GM19240 (cell line): ENCODE measurements around the gene MED13.
"Not testable (repeated sequence)": the region's sequence is repeated elsewhere in the genome, so short reads cannot be mapped to it uniquely, and the experiment has no call there.

Source experiments
- DNase-seq: peaks from one replicate; pipeline ENCODE4 v3.0.0; 2011; ENCODE audit warnings: low spot score; ENCODE audit not compliant: insufficient read length

The MED13 gene

GRCh38 chr17:61926826-61927207 lies 138.3 kb downstream of the MED13 start:
- DNase-seq = no peak

DNA sequence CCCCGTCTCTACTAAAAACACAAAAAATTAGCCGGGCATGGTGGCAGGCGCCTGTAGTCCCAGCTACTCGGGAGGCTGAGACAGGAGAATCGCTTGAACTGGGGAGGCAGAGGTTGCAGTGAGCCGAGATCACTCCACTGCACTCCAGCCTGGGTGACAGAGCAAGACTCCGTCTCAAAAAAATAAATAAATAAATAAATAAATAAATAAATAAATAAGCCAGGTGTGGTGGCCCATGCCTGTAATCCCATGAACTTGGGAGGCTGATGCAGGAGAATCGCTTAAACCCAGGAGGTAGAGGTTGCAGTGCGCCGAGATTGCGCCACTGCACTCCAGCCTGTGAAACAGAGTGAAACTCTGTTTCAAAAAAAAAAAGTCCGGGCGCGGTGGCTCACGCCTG lies 149.9 kb downstream of the MED13 start:
- DNase-seq = not testable (repeated sequence)

DNA sequence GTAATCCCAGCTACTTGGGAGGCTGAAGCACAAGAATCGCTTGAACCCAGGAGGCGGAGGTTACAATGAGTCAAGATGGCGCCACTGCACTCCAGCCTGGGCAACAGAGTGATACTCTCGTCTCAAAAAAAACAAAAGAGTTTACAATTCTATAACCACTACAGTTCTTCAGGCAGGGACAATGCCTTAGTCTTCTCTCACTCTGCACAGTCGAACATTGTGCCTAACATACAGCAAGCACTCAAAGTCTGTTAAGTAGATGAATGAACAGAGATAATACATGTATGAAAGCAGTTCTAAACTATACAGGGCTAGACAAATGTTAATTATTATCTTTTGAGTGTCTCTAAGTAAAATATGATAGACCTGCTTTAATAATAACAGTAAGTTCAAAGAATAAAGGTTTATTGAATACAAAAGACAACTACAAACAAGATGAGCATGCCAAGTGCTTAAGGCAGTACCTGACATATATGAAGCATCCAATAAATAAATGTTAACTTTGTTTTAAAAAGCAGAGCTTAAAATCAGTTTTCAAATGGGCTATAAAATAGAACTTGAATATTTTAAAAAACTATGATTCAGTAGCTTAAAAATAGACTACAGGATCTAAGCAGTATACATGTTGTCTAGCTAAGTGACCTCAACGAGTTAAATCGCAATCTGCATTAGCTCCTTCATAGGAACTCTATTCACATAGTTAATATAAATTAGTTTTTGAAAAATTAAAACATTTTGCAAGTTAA lies 156.6 kb downstream of the MED13 start:
- no peak for DNase-seq

GRCh38 chr17:61907361-61907760 lies 157.7 kb downstream of the MED13 start:
- no peak for DNase-seq

DNA sequence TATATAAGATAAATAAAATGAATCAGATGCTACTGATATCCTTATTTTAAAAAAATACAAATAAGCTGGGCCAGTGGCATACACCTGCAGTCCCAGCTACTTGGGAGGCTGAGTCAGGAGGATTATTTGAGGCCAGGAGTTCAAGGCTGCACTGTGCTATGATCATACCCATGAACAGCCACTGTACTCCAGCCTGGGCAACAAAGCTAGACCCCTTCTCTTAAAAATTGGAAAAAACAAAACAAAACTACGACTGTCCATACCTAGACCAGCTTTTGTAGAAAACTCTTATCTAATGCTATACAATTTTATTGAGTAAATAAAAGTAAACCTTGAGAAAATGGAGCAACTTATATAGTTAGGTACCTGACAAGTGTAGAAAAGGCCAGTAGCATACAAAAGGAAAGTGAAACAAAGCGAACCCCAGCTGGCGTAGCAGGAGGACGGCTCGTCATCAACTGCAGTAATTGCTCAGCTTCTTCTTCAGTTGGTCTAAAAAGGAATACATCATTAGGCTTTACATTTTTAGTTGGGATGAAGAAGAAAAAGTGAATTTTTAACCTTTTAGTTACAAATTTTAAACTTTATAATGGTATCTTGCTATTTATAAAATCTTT lies 160.9 kb downstream of the MED13 start:
- DNase-seq = peak; percentile 11

DNA sequence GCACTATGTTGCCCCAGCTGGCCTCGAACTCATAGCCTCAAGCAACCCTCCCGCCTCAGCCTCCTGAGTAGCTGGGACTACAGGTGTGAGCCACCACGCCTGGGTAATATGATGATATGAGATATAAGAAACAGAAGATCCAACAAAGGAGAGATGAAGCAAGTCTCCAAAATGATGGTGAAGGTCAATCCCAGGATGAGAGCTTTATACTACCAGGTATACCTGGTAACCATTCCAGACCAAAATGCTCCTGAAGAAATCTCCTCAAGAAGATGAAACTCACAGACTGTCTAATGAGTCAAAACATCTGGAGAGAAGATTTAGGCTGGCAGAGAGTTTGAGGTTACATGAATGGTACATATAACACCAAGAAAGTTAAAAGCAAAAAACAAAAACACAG lies 161.8 kb downstream of the MED13 start:
- no peak for DNase-seq

DNA sequence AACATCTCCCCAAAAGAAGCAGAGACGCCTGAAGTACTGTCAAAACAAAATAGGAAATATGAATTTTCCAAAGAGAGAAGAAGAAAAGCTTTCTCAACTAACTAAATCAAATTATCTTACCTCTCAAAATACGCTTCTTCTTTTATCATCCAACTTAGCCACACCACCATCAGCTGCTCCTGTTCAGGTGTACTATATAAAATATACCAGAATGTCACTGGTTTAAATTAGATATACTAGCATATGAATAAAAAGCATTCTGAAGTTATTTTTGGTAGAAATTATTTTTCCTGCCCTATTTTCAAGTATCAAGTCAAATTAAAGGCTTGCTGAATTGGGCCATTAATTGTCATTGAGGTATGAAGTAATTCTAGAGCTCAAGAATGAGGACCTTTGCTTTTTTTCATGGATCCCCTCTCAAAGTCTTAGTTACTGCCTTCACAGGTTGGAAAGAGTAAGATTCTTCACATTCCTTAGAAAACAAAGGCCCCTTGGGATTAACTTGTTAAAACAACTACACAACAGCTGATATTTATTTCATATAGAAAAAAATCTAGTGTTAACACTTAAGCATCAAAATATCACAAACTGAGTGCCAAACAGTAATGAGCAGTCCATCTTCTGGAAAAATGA lies 167.4 kb downstream of the MED13 start:
- DNase-seq = no peak

DNA sequence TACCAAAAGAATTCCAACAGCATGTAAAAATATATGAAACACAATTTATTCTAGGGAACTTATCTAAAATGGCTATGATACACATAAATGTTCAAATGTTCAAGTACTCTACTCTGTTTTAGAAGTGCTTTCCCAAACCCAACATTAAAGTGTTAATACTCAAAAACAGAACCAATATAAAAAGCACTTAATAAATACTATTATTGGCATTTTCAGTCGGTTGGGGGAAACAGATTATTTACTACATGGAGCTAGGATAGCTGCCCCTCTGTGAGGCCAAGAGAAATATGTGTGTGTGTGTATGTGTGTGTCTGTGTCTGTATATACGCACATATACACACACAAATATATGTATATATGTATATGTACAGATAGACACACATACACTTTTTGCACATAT lies 169.7 kb downstream of the MED13 start:
- DNase-seq = no peak

DNA sequence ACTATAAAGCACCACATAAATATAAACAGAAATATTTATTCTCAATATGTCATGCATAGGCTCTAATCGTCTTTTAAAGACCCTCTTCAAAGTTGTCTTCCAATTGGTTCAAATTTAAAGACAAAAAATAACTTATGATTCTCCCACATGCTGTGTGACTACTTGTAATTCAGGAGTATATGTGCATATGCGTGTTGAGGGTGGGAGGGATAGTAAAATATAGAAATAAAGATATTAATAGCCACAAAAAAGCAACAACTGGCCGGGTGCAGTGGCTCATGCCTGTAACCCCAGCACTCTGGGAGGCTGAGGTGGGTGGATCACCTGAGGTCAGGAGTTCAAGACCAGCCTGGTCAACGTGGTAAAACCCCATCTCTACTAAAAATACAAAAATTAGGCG lies 170.8 kb downstream of the MED13 start:
- not testable (repeated sequence) for DNase-seq
